Nephron progenitor cell (in vitro differentiated cells): ENCODE data around the gene FAM184B.

Experiments used
- DNase-seq: peaks from one replicate; pipeline ENCODE4 v3.0.0; 2021
- H3K27ac Mint-ChIP-seq: 2 replicates; pipeline ENCODE4 v1.8.0; 2021; ENCODE audit warnings: mild to moderate bottlenecking, moderate library complexity, mixed read lengths
- H3K27me3 Mint-ChIP-seq: 2 replicates; pipeline ENCODE4 v1.8.0; 2021; ENCODE audit warnings: mild to moderate bottlenecking, low read depth, mixed read lengths; ENCODE audit not compliant: poor library complexity
- H3K36me3 Mint-ChIP-seq: 2 replicates; pipeline ENCODE4 v1.8.0; 2021; ENCODE audit warnings: low read depth, mixed read lengths
- H3K4me1 Mint-ChIP-seq: 2 replicates; pipeline ENCODE4 v1.8.0; 2021; ENCODE audit warnings: mixed read lengths
- H3K4me3 Mint-ChIP-seq: 2 replicates; pipeline ENCODE4 v1.8.0; 2021; ENCODE audit warnings: mild to moderate bottlenecking, moderate library complexity, mixed read lengths
- H3K9me3 Mint-ChIP-seq: 2 replicates; pipeline ENCODE4 v1.8.0; 2021; ENCODE audit warnings: mild to moderate bottlenecking, moderate library complexity, mixed read lengths
- TF ChIP-seq, protein P1 (sequence below): fragments of 200-600 bp; sonication (generic); IDR thresholded peaks from 2 replicates; pipeline ENCODE4 v1.5.0; 2021; ENCODE audit warnings: antibody characterized with exemption

FAM184B gene

DNA sequence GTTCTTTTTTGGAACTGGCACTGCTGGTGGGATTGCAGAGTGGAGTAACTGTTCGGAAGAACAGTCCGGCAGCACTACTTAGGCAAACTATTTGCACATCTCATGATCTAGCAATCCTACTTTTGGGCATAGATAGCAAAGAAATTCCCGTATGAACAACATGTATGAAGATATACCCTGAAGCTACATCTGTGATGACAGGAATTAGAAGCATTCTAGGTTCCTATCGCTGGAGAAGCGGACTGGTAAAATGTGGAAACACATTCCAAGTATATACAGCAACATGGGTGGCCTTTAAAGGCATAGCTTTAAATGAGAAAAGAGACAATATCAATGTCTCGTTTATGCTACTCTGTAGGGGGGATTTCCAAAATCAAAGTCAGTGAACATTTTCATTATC lies 26.0 kb upstream of the FAM184B start:
- Mint-ChIP-seq H3K9me3 (no peaks in the 10 kb centered on the region), H3K27me3 (peaks cover 3% of the 10 kb centered on the region)

DNA sequence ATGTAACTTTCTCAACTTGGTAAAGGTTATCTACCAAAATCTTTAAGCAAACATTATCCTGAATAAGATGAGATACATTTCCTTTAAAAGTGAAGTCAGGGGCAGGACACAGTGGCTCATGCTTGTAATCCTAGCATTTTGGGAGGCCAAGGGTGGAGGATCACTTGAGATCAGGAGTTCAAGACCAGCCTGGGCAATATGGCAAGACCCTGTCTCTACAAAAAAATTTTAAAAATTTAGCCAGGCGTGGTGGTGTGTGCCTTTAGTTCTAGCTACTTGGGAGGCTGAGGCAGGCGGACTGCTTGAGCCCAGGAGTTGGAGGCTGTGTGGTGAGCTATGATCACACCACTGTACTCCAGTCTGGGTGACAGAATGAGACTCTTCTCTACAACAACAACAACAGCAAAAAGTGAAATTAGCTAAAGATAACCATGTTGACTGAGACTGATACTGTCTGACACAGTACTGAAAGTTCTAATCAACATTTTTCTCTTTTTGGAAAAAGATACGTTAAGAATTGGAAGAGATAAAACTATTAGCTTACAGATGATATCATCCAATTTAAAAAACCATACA lies 24.2 kb upstream of the FAM184B start:
- Mint-ChIP-seq H3K27me3 (peaks cover 3% of the 10 kb centered on the region), H3K4me3 (no peak overlapping the region), H3K4me1 (peaks cover 36% of the 10 kb centered on the region), H3K36me3 (peaks cover 73% of the 10 kb centered on the region), H3K9me3 (no peaks in the 10 kb centered on the region), H3K27ac (no peak overlapping the region)
- TF ChIP-seq, protein P1, sequence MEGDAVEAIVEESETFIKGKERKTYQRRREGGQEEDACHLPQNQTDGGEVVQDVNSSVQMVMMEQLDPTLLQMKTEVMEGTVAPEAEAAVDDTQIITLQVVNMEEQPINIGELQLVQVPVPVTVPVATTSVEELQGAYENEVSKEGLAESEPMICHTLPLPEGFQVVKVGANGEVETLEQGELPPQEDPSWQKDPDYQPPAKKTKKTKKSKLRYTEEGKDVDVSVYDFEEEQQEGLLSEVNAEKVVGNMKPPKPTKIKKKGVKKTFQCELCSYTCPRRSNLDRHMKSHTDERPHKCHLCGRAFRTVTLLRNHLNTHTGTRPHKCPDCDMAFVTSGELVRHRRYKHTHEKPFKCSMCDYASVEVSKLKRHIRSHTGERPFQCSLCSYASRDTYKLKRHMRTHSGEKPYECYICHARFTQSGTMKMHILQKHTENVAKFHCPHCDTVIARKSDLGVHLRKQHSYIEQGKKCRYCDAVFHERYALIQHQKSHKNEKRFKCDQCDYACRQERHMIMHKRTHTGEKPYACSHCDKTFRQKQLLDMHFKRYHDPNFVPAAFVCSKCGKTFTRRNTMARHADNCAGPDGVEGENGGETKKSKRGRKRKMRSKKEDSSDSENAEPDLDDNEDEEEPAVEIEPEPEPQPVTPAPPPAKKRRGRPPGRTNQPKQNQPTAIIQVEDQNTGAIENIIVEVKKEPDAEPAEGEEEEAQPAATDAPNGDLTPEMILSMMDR: no peak
- DNase-seq: no peak

More for the DNA sequence above, 26.0 kb upstream of the FAM184B start:
- Mint-ChIP-seq H3K36me3 (peaks cover 57% of the 10 kb centered on the region), H3K4me3 (peak overlapping the region; percentile 100), H3K4me1 (peaks cover 48% of the 10 kb centered on the region), H3K27ac (no peak overlapping the region)
- no peak for DNase-seq
- TF ChIP-seq, protein P1: no peak

DNA sequence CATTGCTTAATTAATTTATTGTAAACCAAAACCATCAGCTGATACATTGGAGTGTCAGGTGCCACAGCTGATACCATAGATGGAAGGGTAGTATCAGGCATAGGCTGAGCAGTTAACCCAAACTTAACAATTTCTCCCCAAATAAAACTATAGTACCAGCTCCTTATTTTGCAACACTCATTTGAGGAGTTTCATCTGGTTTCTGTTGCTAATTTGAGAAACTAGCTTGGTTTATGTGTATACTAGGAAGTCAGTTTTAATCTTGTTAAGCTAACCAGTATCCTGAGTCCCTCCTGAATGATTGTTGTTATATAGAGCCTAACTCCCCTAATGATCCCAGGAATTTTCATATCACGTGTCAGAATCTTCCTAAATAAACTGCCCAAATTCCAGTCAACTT lies 16.4 kb upstream of the FAM184B start:
- no peaks in the 10 kb centered on the region for H3K9me3 Mint-ChIP-seq
- peaks cover 70% of the 10 kb centered on the region for H3K36me3 Mint-ChIP-seq
- no peak for DNase-seq
- no peaks in the 10 kb centered on the region for H3K4me1 Mint-ChIP-seq
- H3K4me3 Mint-ChIP-seq: no peak overlapping the region
- no peaks in the 10 kb centered on the region for H3K27me3 Mint-ChIP-seq
- TF ChIP-seq, protein P1: no peak
- H3K27ac Mint-ChIP-seq: no peak overlapping the region

DNA sequence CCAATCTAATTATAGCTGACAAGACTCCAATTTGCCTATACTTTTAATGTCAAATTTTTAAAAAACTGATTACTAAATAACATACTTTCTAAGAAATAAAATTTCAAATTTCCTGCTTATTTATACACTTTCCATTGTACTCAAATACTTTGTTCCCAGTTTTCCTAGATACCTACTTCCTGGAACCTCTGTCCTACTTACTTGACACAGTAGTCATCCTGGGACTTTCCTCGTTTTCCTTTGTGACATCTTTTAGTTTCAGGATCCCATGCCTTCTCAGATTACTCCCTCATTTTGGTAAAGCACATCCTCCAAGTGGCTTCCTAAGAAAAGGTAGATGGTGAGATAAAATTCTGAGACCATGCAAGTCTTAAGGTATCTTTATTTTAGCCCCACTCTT lies 13.3 kb upstream of the FAM184B start:
- no peaks in the 10 kb centered on the region for H3K4me1 Mint-ChIP-seq
- H3K27me3 Mint-ChIP-seq: no peaks in the 10 kb centered on the region
- H3K4me3 Mint-ChIP-seq: no peak overlapping the region
- H3K36me3 Mint-ChIP-seq: peaks cover 70% of the 10 kb centered on the region
- TF ChIP-seq, protein P1: no peak
- peaks cover 9% of the 10 kb centered on the region for H3K9me3 Mint-ChIP-seq
- DNase-seq: no peak
- no peak overlapping the region for H3K27ac Mint-ChIP-seq

DNA sequence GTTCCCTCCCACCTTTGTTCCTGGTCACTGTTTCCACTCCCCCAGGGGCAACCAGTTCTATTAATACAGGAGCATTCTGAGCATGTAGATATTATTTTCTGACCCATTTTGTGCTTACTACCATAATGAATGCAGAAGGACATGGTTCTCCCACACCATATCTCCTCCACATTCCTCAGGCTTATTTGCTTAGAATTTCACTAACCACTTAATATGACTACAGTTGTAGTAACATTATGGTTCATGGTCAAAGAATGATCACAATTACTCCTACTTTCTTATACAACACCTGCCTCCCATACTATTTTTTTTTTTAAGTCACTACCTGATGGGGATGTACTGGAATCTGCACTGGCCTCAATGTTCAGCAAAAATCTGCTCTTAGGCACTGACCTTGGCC lies 7.5 kb upstream of the FAM184B start:
- no peak overlapping the region for H3K4me3 Mint-ChIP-seq
- H3K36me3 Mint-ChIP-seq: peaks cover 35% of the 10 kb centered on the region
- TF ChIP-seq, protein P1: no peak
- no peaks in the 10 kb centered on the region for H3K4me1 Mint-ChIP-seq
- H3K9me3 Mint-ChIP-seq: peaks cover 9% of the 10 kb centered on the region
- no peak overlapping the region for H3K27ac Mint-ChIP-seq
- DNase-seq: no peak
- H3K27me3 Mint-ChIP-seq: peaks cover 14% of the 10 kb centered on the region

DNA sequence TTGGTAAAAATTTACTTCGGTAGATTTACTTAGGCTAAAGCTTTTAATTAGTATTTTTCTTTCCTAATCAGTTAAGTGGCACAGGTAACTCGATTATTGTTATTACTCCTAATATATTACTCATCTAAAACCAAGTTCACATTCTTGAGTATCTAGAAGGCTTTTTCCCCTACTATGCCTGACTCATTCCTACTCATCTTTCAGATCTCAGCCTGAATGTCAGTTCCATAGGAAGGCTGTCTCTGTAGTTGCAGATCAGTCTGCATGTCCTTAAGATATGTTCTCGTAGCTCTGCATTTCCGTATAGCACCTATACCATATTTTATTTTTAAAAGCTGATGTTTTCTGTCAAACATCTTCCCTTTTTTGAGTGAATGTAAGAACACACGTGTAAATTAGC lies 5.9 kb upstream of the FAM184B start:
- TF ChIP-seq, protein P1: no peak
- H3K4me1 Mint-ChIP-seq: peaks cover under 1% of the 10 kb centered on the region
- H3K27me3 Mint-ChIP-seq: peaks cover 30% of the 10 kb centered on the region
- DNase-seq: no peak
- no peak overlapping the region for H3K27ac Mint-ChIP-seq
- H3K4me3 Mint-ChIP-seq: no peak overlapping the region
- H3K36me3 Mint-ChIP-seq: peaks cover 20% of the 10 kb centered on the region
- H3K9me3 Mint-ChIP-seq: peaks cover 9% of the 10 kb centered on the region
